Natural killer cell (primary cell): Measurements from ENCODE around the gene IL13RA1. TPM values are rescaled to one million over a fixed set of nuclear protein-coding genes. Genes with fewer than 3 reads are reported as not detected.

Experiments
- ATAC-seq, 3 donors: fragments of 150-1000 bp in 2 of 3; fragments of 200-7000 bp in 1 of 3; cut with Tn5 transposase; 1 replicate in 1 of 3; 2 replicates in 2 of 3; pipeline ENCODE4 v1.10.0; 2021; ENCODE audit warnings: mild to moderate bottlenecking in 2 of 3, moderate library complexity in 2 of 3
- DNase-seq, 2 donors: peaks; one replicate each; pipeline versions ENCODE4 v3.0.0 to v3.0.0-alpha.2; 2013 to 2021; ENCODE audit warnings: mixed read lengths in 1 of 2
- H3K27ac ChIP-seq: one replicate; pipeline ENCODE4 v1.5.1; 2013; ENCODE audit warnings: mild to moderate bottlenecking, low read length
- H3K27me3 ChIP-seq: one replicate; pipeline ENCODE4 v1.6.1; 2013; ENCODE audit warnings: low read length; ENCODE audit not compliant: control insufficient read depth, insufficient read depth
- H3K36me3 ChIP-seq: one replicate; pipeline ENCODE4 v1.6.1; 2013; ENCODE audit warnings: low read length; ENCODE audit not compliant: control insufficient read depth, insufficient read depth
- H3K4me1 ChIP-seq: one replicate; pipeline ENCODE4 v1.6.1; 2013; ENCODE audit warnings: low read length; ENCODE audit not compliant: control insufficient read depth, insufficient read depth
- H3K4me3 ChIP-seq: one replicate; pipeline ENCODE4 v1.5.1; 2013; ENCODE audit warnings: low read length
- H3K9me3 ChIP-seq: one replicate; pipeline ENCODE4 v1.6.1; 2013; ENCODE audit warnings: low read length; ENCODE audit not compliant: control insufficient read depth, insufficient read depth
- H3K27ac Mint-ChIP-seq, 2 donors: one replicate each; pipeline ENCODE4 v1.8.0; 2022; ENCODE audit warnings: mild to moderate bottlenecking in 2 of 2, mixed read lengths in 2 of 2, moderate library complexity in 1 of 2
- H3K27me3 Mint-ChIP-seq, 2 donors: one replicate each; pipeline ENCODE4 v1.8.0; 2022; ENCODE audit warnings: low read depth in 2 of 2, mixed read lengths in 2 of 2
- H3K36me3 Mint-ChIP-seq: one replicate; pipeline ENCODE4 v1.8.0; 2022; ENCODE audit warnings: mixed read lengths
- H3K4me1 Mint-ChIP-seq, 2 donors: one replicate each; pipeline ENCODE4 v1.8.0; 2022; ENCODE audit warnings: mixed read lengths in 2 of 2
- H3K4me3 Mint-ChIP-seq: one replicate; pipeline ENCODE4 v1.8.0; 2022; ENCODE audit warnings: mild to moderate bottlenecking, moderate library complexity, mixed read lengths
- H3K9me3 Mint-ChIP-seq, 2 donors: one replicate each; pipeline ENCODE4 v1.8.0; 2022; ENCODE audit warnings: mixed read lengths in 2 of 2
- CTCF ChIP-seq: fragments of 200-600 bp; IDR thresholded peaks from one replicate; pipeline ENCODE4 v1.8.0; 2022; ENCODE audit warnings: antibody characterized with exemption
- WGBS: methylation state at CpG from one replicate; pipeline ENCODE4 v1.1.7; 2013; ENCODE audit warnings: missing lambda C conversion rate; ENCODE audit not compliant: insufficient coverage; 5-methylcytosine and 5-hydroxymethylcytosine counted together
- intact Hi-C: fragments of 100-400 bp; cut with micrococcal nuclease; formaldehyde crosslinking; loops from one replicate; pipeline ENCODE4 v1.14.2; 2022
- total RNA-seq, 4 donors: library from RNA; stranded (reverse); fragments of 120-200 nt in 1 of 4; gene quantifications; one replicate each; pipeline versions ENCODE4 v1.2.3 to v1.2.4, GENCODE V29; 2013 to 2022

The IL13RA1 gene
- total RNA-seq, 3 donors from 2014 or later (not counting 1 experiment from before 2014, with no cell fraction given): 1.5 to 3.3 (median 2.4) TPM

- H3K4me1 Mint-ChIP-seq: no peaks in the 10 kb centered on the region
- no peaks in the 10 kb centered on the region for H3K9me3 Mint-ChIP-seq
- Histone ChIP-seq H3K27me3 (no peaks in the 10 kb centered on the region), H3K9me3 (no peaks in the 10 kb centered on the region), H3K27ac (no peak overlapping the region), H3K4me1 (no peaks in the 10 kb centered on the region), H3K36me3 (no peaks in the 10 kb centered on the region), H3K4me3 (no peak overlapping the region)
- DNase-seq (no peak), ATAC-seq (no peak)
- no peaks in the 10 kb centered on the region for H3K36me3 Mint-ChIP-seq
- H3K4me3 Mint-ChIP-seq: no peak overlapping the region
- WGBS: 96% methylated on average over 38 of the region's 38 CpGs
- intact Hi-C loops: no loop called here
- TF ChIP-seq CTCF: no peak
- peaks cover 4 to 26% of the 10 kb centered on the region in 2 donors for H3K27me3 Mint-ChIP-seq
- no peak overlapping the region for H3K27ac Mint-ChIP-seq
Observed at GRCh38 chrX:118770133-118770760, 42.8 kb downstream of the IL13RA1 start.

GRCh38 chrX:118772051-118772450 lies 44.6 kb downstream of the IL13RA1 start:
- H3K4me3 Mint-ChIP-seq: no peak overlapping the region
- no peaks in the 10 kb centered on the region for H3K36me3 Mint-ChIP-seq
- intact Hi-C loops: no loop called here
- H3K9me3 Mint-ChIP-seq: no peaks in the 10 kb centered on the region
- no peak overlapping the region for H3K27ac Mint-ChIP-seq
- Histone ChIP-seq H3K9me3 (no peaks in the 10 kb centered on the region), H3K4me3 (no peak overlapping the region), H3K27ac (no peak overlapping the region), H3K36me3 (no peaks in the 10 kb centered on the region), H3K27me3 (no peaks in the 10 kb centered on the region), H3K4me1 (no peaks in the 10 kb centered on the region)
- DNase-seq (no peak), ATAC-seq (no peak)
- no peak for TF ChIP-seq CTCF
- H3K4me1 Mint-ChIP-seq: no peaks in the 10 kb centered on the region
- 93% methylated on average over 4 of the region's 4 CpGs for WGBS
- peaks cover 4 to 25% of the 10 kb centered on the region in 2 donors for H3K27me3 Mint-ChIP-seq

- Mint-ChIP-seq H3K27ac (no peak overlapping the region), H3K27me3 (peaks cover 4 to 21% of the 10 kb centered on the region in 2 donors), H3K4me1 (no peaks in the 10 kb centered on the region), H3K36me3 (no peaks in the 10 kb centered on the region), H3K4me3 (no peak overlapping the region), H3K9me3 (no peaks in the 10 kb centered on the region)
- no peaks in the 10 kb centered on the region for H3K27me3 ChIP-seq
- no peak for TF ChIP-seq CTCF
- H3K4me1 ChIP-seq: no peaks in the 10 kb centered on the region
- no peaks in the 10 kb centered on the region for H3K36me3 ChIP-seq
- no peak for ATAC-seq
- no peak overlapping the region for H3K27ac ChIP-seq
- no CpG with 5 or more reads among the region's 5 CpGs for WGBS
- no peak overlapping the region for H3K4me3 ChIP-seq
- DNase-seq: no peak
- intact Hi-C loops: no loop called here
- H3K9me3 ChIP-seq: no peaks in the 10 kb centered on the region
Observed at GRCh38 chrX:118773782-118774181, 46.4 kb downstream of the IL13RA1 start.

GRCh38 chrX:118779581-118779980 lies 52.2 kb downstream of the IL13RA1 start:
- H3K4me3 Mint-ChIP-seq: no peak overlapping the region
- DNase-seq (no peak), ATAC-seq (no peak)
- no peaks in the 10 kb centered on the region for H3K36me3 ChIP-seq
- no peaks in the 10 kb centered on the region for H3K27me3 ChIP-seq
- H3K4me1 ChIP-seq: no peaks in the 10 kb centered on the region
- no peak overlapping the region for H3K27ac ChIP-seq
- no peak overlapping the region for H3K4me3 ChIP-seq
- WGBS: 76% methylated on average over 1 of the region's 2 CpGs
- H3K27me3 Mint-ChIP-seq: peaks cover 4 to 28% of the 10 kb centered on the region in 2 donors
- H3K27ac Mint-ChIP-seq: no peak overlapping the region
- no peaks in the 10 kb centered on the region for H3K9me3 Mint-ChIP-seq
- H3K4me1 Mint-ChIP-seq: no peaks in the 10 kb centered on the region
- TF ChIP-seq CTCF: no peak
- no peaks in the 10 kb centered on the region for H3K36me3 Mint-ChIP-seq
- intact Hi-C loops: no loop called here
- no peaks in the 10 kb centered on the region for H3K9me3 ChIP-seq
